ENCODE results near the gene SPSB4. TPM values are rescaled to one million over a fixed set of nuclear protein-coding genes. Genes with fewer than 3 reads are reported as not detected.

Gene SPSB4
- total and polyA plus RNA-seq, 2 of the 8 experiments (the other 6 are each of a cell fraction or from before 2014, with no cell fraction given), result 15.1 to 17.2 TPM

GRCh38 chr3:141050576-141051442 is at the start of gene SPSB4 (continued):
- peak; percentile 90 for TF ChIP-seq ASH2L (IDR thresholded peaks at IDR 0.05; ENCODE audit: low read length)
- no peak for TF ChIP-seq FOSL1 (IDR thresholded peaks at IDR 0.05; ENCODE audit: insufficient read depth, low read depth, low read length)
- TF ChIP-seq NRF1 (IDR thresholded peaks at IDR 0.05; ENCODE audit: low read depth, low read length), result no peak
- no peak for TF ChIP-seq EP300 (IDR thresholded peaks at IDR 0.05; ENCODE audit: borderline replicate concordance in 1 of 2, low read depth in 2 of 2, low read length in 2 of 2)
- no peak; a peak in 1 of 3 replicates for TF ChIP-seq POLR2A (IDR thresholded peaks at IDR 0.05; ENCODE audit: control extremely low read depth in 1 of 2, low read depth in 2 of 2, low read length in 2 of 2)
- 0 out of 2 replicates have a peak, but pooled peaks have one; percentile 54 for TF ChIP-seq SP4 (IDR thresholded peaks at IDR 0.05; ENCODE audit: low read length)
- TF ChIP-seq SRF (IDR thresholded peaks at IDR 0.05; ENCODE audit: low read depth, low read length), result no peak
- TF ChIP-seq SIN3A (conservative IDR thresholded peaks at IDR 0.05 in 1 of 2, IDR thresholded peaks at IDR 0.05 in 1 of 2; ENCODE audit: low read depth in 1 of 2, low read length in 2 of 2), result peak in 1 of 2 experiments; percentile 37; a peak in 2 of 4 replicates
- peak; percentile 37 to 73; a peak in 3 of 4 replicates for TF ChIP-seq RAD21 (IDR thresholded peaks at IDR 0.05 in 1 of 2, conservative IDR thresholded peaks at IDR 0.05 in 1 of 2; ENCODE audit: low read depth in 2 of 2, low read length in 2 of 2)
- no peak for TF ChIP-seq CHD1 (IDR thresholded peaks at IDR 0.05; ENCODE audit: low read depth, low read length)
- no peak for TF ChIP-seq USF2 (IDR thresholded peaks at IDR 0.05; ENCODE audit: low read length)
- 0 out of 2 replicates have a peak, but pooled peaks have one; percentile 18 for TF ChIP-seq BACH1 (IDR thresholded peaks at IDR 0.05; ENCODE audit: low read length)
- no peak for TF ChIP-seq KDM1A (IDR thresholded peaks at IDR 0.05; ENCODE audit: borderline replicate concordance, low read length)
- no peak for TF ChIP-seq JUN (IDR thresholded peaks at IDR 0.05; ENCODE audit: low read depth, low read length)
- TF ChIP-seq HDAC6 (IDR thresholded peaks at IDR 0.05; ENCODE audit: low read depth, low read length), result no peak
- peak; percentile 38 to 69 (median 58) for TF ChIP-seq CTCF (IDR thresholded peaks at IDR 0.05; ENCODE audit: control extremely low read depth in 1 of 3, insufficient read depth in 1 of 3, low read depth in 1 of 3, low read length in 3 of 3)
- TF ChIP-seq YY1 (IDR thresholded peaks at IDR 0.05; ENCODE audit: low read depth, low read length), result peak; percentile 73
- peak; percentile 26; the same call in 1 of the 2 replicates for TF ChIP-seq TAF1 (IDR thresholded peaks at IDR 0.05; ENCODE audit: low read depth, low read length)
- TF ChIP-seq TCF12 (IDR thresholded peaks at IDR 0.05; ENCODE audit: low read depth, low read length), result no peak
- peak; percentile 72; the same call in 1 of the 2 replicates for TF ChIP-seq MAX (IDR thresholded peaks at IDR 0.05)

Data from H1 (cell line).